K562 (cell line): ENCODE measurements around the gene ATF3. TPM values are rescaled to one million over a fixed set of nuclear protein-coding genes. Genes with fewer than 3 reads are reported as not detected.

ENCODE experiments used
- BRD9 ChIP-seq: fragments of 450-650 bp; IDR thresholded peaks from 2 replicates; pipeline ENCODE4 v1.6.1; 2018; ENCODE audit warnings: low read depth; ENCODE audit not compliant: partially characterized antibody
- COPS2 ChIP-seq: fragments of 450-650 bp; conservative IDR thresholded peaks from 2 replicates; pipeline ENCODE4 v1.6.1; 2016; ENCODE audit warnings: mild to moderate bottlenecking, moderate library complexity
- EGR1 ChIP-seq: fragments of 450-650 bp; conservative IDR thresholded peaks from 2 replicates; pipeline ENCODE4 v1.6.1; 2017; ENCODE audit warnings: mild to moderate bottlenecking
- FOXA1 ChIP-seq: fragments of 450-650 bp; IDR thresholded peaks from 2 replicates; pipeline ENCODE4 v1.6.1; 2016; ENCODE audit warnings: mild to moderate bottlenecking, borderline replicate concordance
- GABPA ChIP-seq: fragments of 200-800 bp; sonication (Bioruptor generic); conservative IDR thresholded peaks from 2 replicates; pipeline ENCODE4 v1.6.1; 2016; ENCODE audit warnings: low read depth, missing genetic modification characterization, missing compliant biosample characterization
- GABPB1 ChIP-seq: sonication (generic); formaldehyde crosslinking; IDR thresholded peaks from 2 replicates; pipeline ENCODE4 v1.8.0; 2022; ENCODE audit warnings: mild to moderate bottlenecking, missing genetic modification reagents
- ILK ChIP-seq: fragments of 450-650 bp; IDR thresholded peaks from 2 replicates; pipeline ENCODE4 v1.6.1; 2016; ENCODE audit warnings: missing genetic modification characterization, low read depth, mild to moderate bottlenecking, missing compliant biosample characterization, moderate library complexity, borderline replicate concordance
- JUND ChIP-seq, 2 experiments: IDR thresholded peaks; 2 replicates in 1 of 2; 3 replicates in 1 of 2; pipeline ENCODE4 v1.6.1; 2011; ENCODE audit warnings: borderline replicate concordance in 2 of 2, low read depth in 2 of 2, low read length in 2 of 2, improper control_type of control experiment in 1 of 2, missing biosample characterization in 1 of 2, missing genetic modification characterization in 1 of 2, missing genetic modification reagents in 1 of 2
- MAZ ChIP-seq, 2 experiments: fragments of 450-650 bp in 1 of 2; sonication (generic) in 1 of 2; formaldehyde crosslinking; IDR thresholded peaks in 1 of 2; conservative IDR thresholded peaks in 1 of 2; 2 replicates each; pipeline versions ENCODE4 v1.4.0 to v1.5.0; 2020; ENCODE audit warnings: mild to moderate bottlenecking in 1 of 2, missing genetic modification reagents in 1 of 2
- PPARD ChIP-seq: fragments of 250-450 bp; sonication (Bioruptor Pico); IDR thresholded peaks from 2 replicates; pipeline ENCODE4 v1.8.0; 2022; ENCODE audit warnings: inconsistent platforms, mild to moderate bottlenecking, moderate library complexity
- RBM17 ChIP-seq: fragments of 200-400 bp; formaldehyde crosslinking; IDR thresholded peaks from 2 replicates; pipeline ENCODE4 v1.6.1; 2017; ENCODE audit warnings: low read depth, mild to moderate bottlenecking, low read length, borderline replicate concordance
- SOX6 ChIP-seq: fragments of 450-650 bp; IDR thresholded peaks from 2 replicates; pipeline ENCODE4 v1.6.1; 2014; ENCODE audit warnings: mild to moderate bottlenecking
- XRCC3 ChIP-seq: fragments of 450-650 bp; IDR thresholded peaks from 2 replicates; pipeline ENCODE4 v1.6.1; 2017; ENCODE audit warnings: mild to moderate bottlenecking, moderate library complexity
- ZNF217 ChIP-seq: sonication (generic); formaldehyde crosslinking; IDR thresholded peaks from 2 replicates; pipeline ENCODE4 v1.8.0; 2022; ENCODE audit warnings: mild to moderate bottlenecking, missing genetic modification reagents
- ZNF24 ChIP-seq: fragments of 450-650 bp; IDR thresholded peaks from 2 replicates; pipeline ENCODE4 v1.6.1; 2016
- ZNF324 ChIP-seq: fragments of 250-450 bp; sonication (Bioruptor Pico); IDR thresholded peaks from 2 replicates; pipeline ENCODE4 v1.4.0; 2020; ENCODE audit warnings: mild to moderate bottlenecking
- polyA plus RNA-seq, 8 experiments: library from polyadenylated mRNA; depleted of rRNA in 4 of 8; stranded (reverse) in 5 of 8; unstranded in 3 of 8; fragments of >200 nt; fragmentation: Nextera tagmentation in 2 of 8; fragmentation: Illumina TruSeq in 1 of 8; extraction: Ambion mirVana in 2 of 8; extraction: Trizol in 1 of 8; gene quantifications; 2 replicates each; pipeline versions ENCODE4 v1.2.1 to v1.2.3, GENCODE V29; 2011 to 2014; ENCODE audit warnings: inconsistent platforms in 1 of 8, missing spikeins in 1 of 8
- total RNA-seq, 7 experiments: library from RNA; depleted of rRNA in 6 of 7; stranded (reverse); fragments of >200 nt in 6 of 7; fragmentation: Illumina TruSeq in 2 of 7; extraction: Trizol in 2 of 7; gene quantifications; 2 replicates each; pipeline versions ENCODE4 v1.2.1 to v1.2.3, GENCODE V29; 2011 to 2021; ENCODE audit warnings: low replicate concordance in 1 of 7
- TF ChIP-seq, protein P1 (sequence below): sonication (generic); formaldehyde crosslinking; IDR thresholded peaks from 2 replicates; pipeline ENCODE4 v1.8.0; 2022; ENCODE audit warnings: missing genetic modification reagents, mild to moderate bottlenecking, moderate library complexity, borderline replicate concordance
- TF ChIP-seq, protein P2 (sequence below): sonication (generic); formaldehyde crosslinking; IDR thresholded peaks from 2 replicates; pipeline ENCODE4 v1.8.1; 2023; ENCODE audit warnings: mild to moderate bottlenecking, missing genetic modification reagents
- TF ChIP-seq, protein P3 (sequence below): fragments of 450-650 bp; IDR thresholded peaks from 2 replicates; pipeline ENCODE4 v1.6.1; 2016; ENCODE audit warnings: antibody characterized with exemption
- TF ChIP-seq, protein P4 (sequence below): IDR thresholded peaks from 3 replicates; pipeline ENCODE4 v1.6.1; 2011; ENCODE audit warnings: borderline replicate concordance, mild to moderate bottlenecking; ENCODE audit not compliant: insufficient read length, insufficient read depth

ATF3 gene
- total and polyA plus RNA-seq, 9 of the 15 experiments (the other 6 are each of a cell fraction or from before 2014, with no cell fraction given), result 3.5 to 28.2 (median 19.8) TPM

DNA sequence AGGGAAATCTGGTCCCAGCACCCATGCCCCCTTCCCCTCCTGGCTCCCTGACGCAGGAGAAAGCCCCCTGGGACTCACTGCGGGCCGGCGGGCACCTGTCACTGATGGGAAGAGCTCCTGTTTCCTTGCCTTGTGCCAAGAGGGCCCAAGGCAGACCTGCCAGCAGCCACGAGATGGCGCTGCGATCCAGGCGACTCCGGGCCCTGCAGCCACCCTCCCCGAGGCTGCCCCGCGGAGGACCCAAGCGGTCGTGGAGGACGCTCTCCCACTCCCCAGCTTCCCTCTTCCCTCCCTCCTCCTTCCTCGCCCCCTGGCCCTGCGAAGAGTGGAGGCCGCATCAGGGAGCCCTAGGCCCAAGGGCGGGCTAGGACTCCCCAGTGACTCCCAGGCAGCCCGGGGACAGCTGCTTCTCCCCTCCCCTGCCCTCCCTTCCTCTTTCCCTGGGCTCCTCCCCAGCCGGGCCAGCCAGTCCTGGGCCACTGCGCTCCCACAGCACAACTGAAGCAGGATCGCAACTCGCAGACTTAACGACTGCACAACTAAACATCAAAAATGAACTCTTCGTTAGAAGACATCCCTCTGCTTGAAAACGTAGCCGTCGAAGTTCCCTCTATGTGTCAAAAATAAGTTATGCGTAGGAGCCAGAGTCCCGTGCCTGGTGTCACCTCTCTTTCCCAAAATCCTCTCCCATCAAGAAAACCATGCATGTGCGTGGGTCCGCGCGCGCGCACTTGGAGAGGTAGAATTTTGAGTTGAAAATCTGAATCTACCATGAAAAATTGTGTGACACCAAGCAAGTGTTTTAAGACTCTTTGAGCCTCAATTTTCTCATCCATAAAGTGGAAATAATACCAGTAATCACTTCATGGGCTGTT, 56.9 kb downstream of the ATF3 start (continued):
- TF ChIP-seq ZNF24 (peak; percentile 48), MAZ (CRISPR knock-in tag; conservative IDR thresholded peaks at IDR 0.05 in 1 of 2, IDR thresholded peaks at IDR 0.05 in 1 of 2) (peak; percentile 90 to 96), ZNF217 (CRISPR knock-in tag) (no peak), EGR1 (no peak), PPARD (CRISPR knock-in tag) (no peak), SOX6 (peak; percentile 62; the same call in 1 of the 2 replicates), XRCC3 (no peak), ZNF324 (no peak), GABPA (no peak), RBM17 (no peak), JUND (IDR thresholded peaks at IDR 0.05; ENCODE audit: borderline replicate concordance, low read depth, low read length) (peak; percentile 43), JUND (tag; IDR thresholded peaks at IDR 0.05; ENCODE audit: borderline replicate concordance, low read depth, low read length) (no peak), FOXA1 (no peak), COPS2 (no peak), GABPB1 (peak; percentile 69), BRD9 (peak; percentile 42), ILK (tag) (no peak)
- TF ChIP-seq, protein P1, sequence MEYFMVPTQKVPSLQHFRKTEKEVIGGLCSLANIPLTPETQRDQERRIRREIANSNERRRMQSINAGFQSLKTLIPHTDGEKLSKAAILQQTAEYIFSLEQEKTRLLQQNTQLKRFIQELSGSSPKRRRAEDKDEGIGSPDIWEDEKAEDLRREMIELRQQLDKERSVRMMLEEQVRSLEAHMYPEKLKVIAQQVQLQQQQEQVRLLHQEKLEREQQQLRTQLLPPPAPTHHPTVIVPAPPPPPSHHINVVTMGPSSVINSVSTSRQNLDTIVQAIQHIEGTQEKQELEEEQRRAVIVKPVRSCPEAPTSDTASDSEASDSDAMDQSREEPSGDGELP (CRISPR knock-in tag), result peak; percentile 94
- TF ChIP-seq, protein P2, sequence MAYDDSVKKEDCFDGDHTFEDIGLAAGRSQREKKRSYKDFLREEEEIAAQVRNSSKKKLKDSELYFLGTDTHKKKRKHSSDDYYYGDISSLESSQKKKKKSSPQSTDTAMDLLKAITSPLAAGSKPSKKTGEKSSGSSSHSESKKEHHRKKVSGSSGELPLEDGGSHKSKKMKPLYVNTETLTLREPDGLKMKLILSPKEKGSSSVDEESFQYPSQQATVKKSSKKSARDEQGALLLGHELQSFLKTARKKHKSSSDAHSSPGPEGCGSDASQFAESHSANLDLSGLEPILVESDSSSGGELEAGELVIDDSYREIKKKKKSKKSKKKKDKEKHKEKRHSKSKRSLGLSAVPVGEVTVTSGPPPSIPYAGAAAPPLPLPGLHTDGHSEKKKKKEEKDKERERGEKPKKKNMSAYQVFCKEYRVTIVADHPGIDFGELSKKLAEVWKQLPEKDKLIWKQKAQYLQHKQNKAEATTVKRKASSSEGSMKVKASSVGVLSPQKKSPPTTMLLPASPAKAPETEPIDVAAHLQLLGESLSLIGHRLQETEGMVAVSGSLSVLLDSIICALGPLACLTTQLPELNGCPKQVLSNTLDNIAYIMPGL (CRISPR knock-in tag), result peak; percentile 74; the same call in 1 of the 2 replicates
- TF ChIP-seq, protein P3, sequence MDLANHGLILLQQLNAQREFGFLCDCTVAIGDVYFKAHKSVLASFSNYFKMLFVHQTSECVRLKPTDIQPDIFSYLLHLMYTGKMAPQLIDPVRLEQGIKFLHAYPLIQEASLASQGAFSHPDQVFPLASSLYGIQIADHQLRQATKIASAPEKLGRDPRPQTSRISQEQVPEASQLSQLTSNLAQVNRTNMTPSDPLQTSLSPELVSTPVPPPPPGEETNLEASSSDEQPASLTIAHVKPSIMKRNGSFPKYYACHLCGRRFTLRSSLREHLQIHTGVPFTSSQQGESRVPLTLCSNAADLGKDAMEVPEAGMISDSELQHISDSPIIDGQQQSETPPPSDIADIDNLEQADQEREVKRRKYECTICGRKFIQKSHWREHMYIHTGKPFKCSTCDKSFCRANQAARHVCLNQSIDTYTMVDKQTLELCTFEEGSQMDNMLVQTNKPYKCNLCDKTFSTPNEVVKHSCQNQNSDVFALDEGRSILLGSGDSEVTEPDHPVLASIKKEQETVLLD, result no peak
- TF ChIP-seq, protein P4, sequence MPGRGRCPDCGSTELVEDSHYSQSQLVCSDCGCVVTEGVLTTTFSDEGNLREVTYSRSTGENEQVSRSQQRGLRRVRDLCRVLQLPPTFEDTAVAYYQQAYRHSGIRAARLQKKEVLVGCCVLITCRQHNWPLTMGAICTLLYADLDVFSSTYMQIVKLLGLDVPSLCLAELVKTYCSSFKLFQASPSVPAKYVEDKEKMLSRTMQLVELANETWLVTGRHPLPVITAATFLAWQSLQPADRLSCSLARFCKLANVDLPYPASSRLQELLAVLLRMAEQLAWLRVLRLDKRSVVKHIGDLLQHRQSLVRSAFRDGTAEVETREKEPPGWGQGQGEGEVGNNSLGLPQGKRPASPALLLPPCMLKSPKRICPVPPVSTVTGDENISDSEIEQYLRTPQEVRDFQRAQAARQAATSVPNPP, result no peak
